GM21515 (cell line): ENCODE data around the gene RAB5A.
"Not testable (repeated sequence)": the region's sequence is repeated elsewhere in the genome, so short reads cannot be mapped to it uniquely, and the experiment has no call there.

Experiments
- ATAC-seq: cut with Tn5 transposase; IDR thresholded peaks from one replicate; pipeline ENCODE4 v1.9.1; 2021; ENCODE audit not compliant: unreplicated experiment

The RAB5A gene

GRCh38 chr3:20023623-20024405, 76.9 kb downstream of the RAB5A start:
- ATAC-seq = no peak

DNA sequence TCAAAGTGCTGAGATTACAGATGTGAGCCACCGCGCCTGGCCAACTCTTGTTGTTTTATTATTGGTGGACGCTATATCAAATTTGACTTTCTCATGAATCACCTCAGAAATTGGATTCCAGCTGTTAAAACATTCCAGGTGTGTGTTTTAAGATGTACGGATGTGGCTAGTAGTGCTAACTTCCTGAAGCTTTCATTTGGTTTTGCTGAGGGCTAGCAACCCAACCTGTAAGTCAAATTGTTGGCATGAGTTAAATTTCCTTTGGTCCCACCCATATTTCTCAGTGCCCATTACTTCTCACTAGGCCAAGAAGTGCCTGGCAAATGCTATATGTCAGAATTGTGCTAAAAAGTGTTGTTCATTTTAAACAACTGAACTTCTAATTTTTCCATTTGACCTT, 80.2 kb downstream of the RAB5A start:
- ATAC-seq = no peak

DNA sequence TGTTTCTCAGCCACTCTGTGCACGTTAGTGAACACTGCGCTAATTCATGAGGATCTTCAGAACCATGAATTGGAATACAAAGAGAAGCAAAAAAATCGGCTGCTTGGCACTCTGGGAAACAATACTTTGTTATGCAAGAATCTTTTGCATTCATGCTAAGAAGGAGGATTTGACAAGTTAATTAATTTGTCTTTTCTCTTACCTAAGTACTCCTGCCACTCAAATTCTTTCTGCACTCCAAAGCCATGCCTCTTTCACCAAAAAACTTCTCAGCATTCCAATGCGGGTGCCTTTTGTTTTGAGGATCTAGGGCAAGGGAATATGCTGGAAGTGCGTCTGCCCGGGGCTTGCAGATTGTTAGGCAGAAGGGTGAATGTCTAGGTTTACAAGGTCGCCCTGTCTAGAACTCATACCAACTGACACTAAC, 82.0 kb downstream of the RAB5A start:
- ATAC-seq = no peak

- not testable (repeated sequence) for ATAC-seq
These were observed 85.0 kb downstream of the RAB5A start for GRCh38 chr3:20031939-20032338.
